ENCODE results near the gene PLD6.

GRCh38 chr17:17226451-17227265 lies 20.5 kb upstream of the PLD6 start:
- no peak for TF ChIP-seq GATA3 (IDR thresholded peaks at IDR 0.05; ENCODE audit: low read depth, low read length)
- no peak for TF ChIP-seq GATA2 (IDR thresholded peaks at IDR 0.05; ENCODE audit: low read depth, low read length)

All from SH-SY5Y (cell line).